ENCODE results near the gene ZFP92. TPM values are rescaled to one million over a fixed set of nuclear protein-coding genes. Genes with fewer than 3 reads are reported as not detected.

The ZFP92 gene
- total and polyA plus RNA-seq, 2 of the 8 experiments (the other 6 are each of a cell fraction or from before 2014, with no cell fraction given), result 0.14 to 0.41 TPM

DNA sequence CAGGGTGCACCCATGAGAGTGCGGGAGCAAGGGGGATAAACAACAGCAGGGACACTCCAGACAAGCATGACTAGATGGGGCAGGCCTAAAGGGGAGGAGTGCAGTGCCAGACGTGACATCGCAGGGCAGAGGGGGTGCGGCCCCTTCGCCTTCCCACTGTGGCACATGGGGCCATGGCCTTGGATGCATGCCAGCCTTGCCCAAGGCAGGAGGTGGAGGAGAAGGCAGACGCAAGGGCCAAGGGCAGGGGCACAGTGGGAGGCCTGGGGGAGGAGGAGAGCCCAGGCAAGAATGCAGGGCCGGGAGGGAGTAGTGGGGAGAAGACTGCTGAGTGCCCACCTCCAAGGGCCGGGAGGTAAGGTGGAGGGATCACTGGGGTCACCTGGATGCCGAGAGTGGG is 31.8 kb upstream of the ZFP92 start:
- Histone ChIP-seq H3K36me3 (ENCODE audit: control insufficient read depth in 2 of 4, insufficient read depth in 4 of 4, low read length in 3 of 4) (no peaks in the 10 kb centered on the region), H3K23ac (ENCODE audit: insufficient read length) (no peak overlapping the region), H4K5ac (ENCODE audit: insufficient read length, low read depth, low read length) (no peak overlapping the region), H3K56ac (replicated peaks; ENCODE audit: insufficient read length, low read depth, low read length) (no peak overlapping the region), H3K9ac (replicated peaks in 1 of 4; ENCODE audit: extremely low read depth in 1 of 4, low read depth in 3 of 4, low read length in 3 of 4) (no peak overlapping the region), H2AK5ac (ENCODE audit: low read depth, low read length) (no peak overlapping the region), H3K18ac (ENCODE audit: extremely low read depth, low read length) (no peak overlapping the region), H4K8ac (ENCODE audit: extremely low read depth, insufficient read depth, low read length) (no peak overlapping the region), H2BK20ac (ENCODE audit: low read length) (no peak overlapping the region), H3K14ac (ENCODE audit: insufficient read length) (no peak overlapping the region), H3K79me2 (ENCODE audit: control insufficient read depth in 1 of 2, insufficient read depth in 2 of 2, low read length in 2 of 2) (no peaks in the 10 kb centered on the region), H4K20me1 (replicated peaks in 1 of 2; ENCODE audit: control insufficient read depth in 1 of 2, insufficient read depth in 2 of 2, low read length in 2 of 2) (peaks cover 0 to 2% of the 10 kb centered on the region in 2 experiments), H3K4me3 (ENCODE audit: extremely low read depth in 1 of 4, insufficient read depth in 2 of 4, low read depth in 3 of 4, low read length in 4 of 4) (no peak overlapping the region), H2BK5ac (ENCODE audit: low read depth, low read length) (no peak overlapping the region), H3K4me1 (replicated peaks in 1 of 4; ENCODE audit: control insufficient read depth in 3 of 4, insufficient read depth in 4 of 4, low read length in 3 of 4) (peaks cover 0 to 6% (median 1%) of the 10 kb centered on the region in 4 experiments; a peak in 1 of 7 replicates), H3K23me2 (ENCODE audit: low read depth, low read length) (peaks cover 15% of the 10 kb centered on the region; the same call in 1 of the 2 replicates), H3K4ac (replicated peaks; ENCODE audit: insufficient read length, low read depth, low read length) (no peak overlapping the region), H2BK15ac (ENCODE audit: low read length) (no peak overlapping the region), H3K27ac (ENCODE audit: low read depth, low read length) (no peak overlapping the region), H3K9me3 (ENCODE audit: insufficient read depth in 2 of 2, low read depth in 1 of 2, low read length in 1 of 2) (peaks cover 0 to 5% of the 10 kb centered on the region in 2 experiments; a peak in 1 of 4 replicates), H3K4me2 (ENCODE audit: insufficient read depth in 1 of 2, low read depth in 2 of 2, low read length in 2 of 2) (no peak overlapping the region), H2BK12ac (ENCODE audit: low read depth, low read length) (no peak overlapping the region), H2BK120ac (replicated peaks; ENCODE audit: low read depth, low read length) (no peak overlapping the region), H3K79me1 (ENCODE audit: low read depth, low read length) (no peaks in the 10 kb centered on the region), H4K91ac (replicated peaks; ENCODE audit: insufficient read length, low read length) (no peak overlapping the region), H3K27me3 (replicated peaks in 1 of 4; ENCODE audit: control insufficient read depth in 3 of 4, extremely low read depth in 1 of 4, insufficient read depth in 3 of 4, low read length in 3 of 4) (no peaks in the 10 kb centered on the region), H2AFZ (ENCODE audit: low read length) (no peak overlapping the region)
- POLR2A ChIA-PET (ENCODE audit: partially characterized antibody), result no interaction called here
- no peak for DNase-seq (ENCODE audit: low read depth in 1 of 2, low spot score in 2 of 2)
- 75% methylated on average over 2 of the region's 9 CpGs; no CpG with 5 or more reads in 1 of the 2 experiments for WGBS, 2 experiments (ENCODE audit: extremely low coverage in 1 of 2, insufficient coverage in 1 of 2, insufficient read length in 1 of 2, insufficient replicate concordance in 2 of 2, low coverage in 1 of 2, low lambda C conversion rate in 2 of 2, missing lambda C conversion rate in 1 of 2)
- CTCF ChIA-PET (ENCODE audit: partially characterized antibody), result interaction anchor here (1.1 to 1.7 kb wide), 2 partner anchors 13 to 25 kb away, joined by 3 to 7 read pairs; no protein-coding TSS in a partner anchor
- no peak for FAIRE-seq
- no peak for TF ChIP-seq POLR2AphosphoS5 (IDR thresholded peaks at IDR 0.05; ENCODE audit: low read depth, low read length)
- TF ChIP-seq JUN (IDR thresholded peaks at IDR 0.05; ENCODE audit: low read depth, low read length), result no peak
- no peak for TF ChIP-seq SP1 (IDR thresholded peaks at IDR 0.05; ENCODE audit: low read depth, low read length)
- no peak for TF ChIP-seq RFX5 (IDR thresholded peaks at IDR 0.05; ENCODE audit: borderline replicate concordance, low read depth, low read length)

Measured in H1 (cell line).